H1 (cell line): ENCODE data around the gene C2orf76. TPM values are rescaled to one million over a fixed set of nuclear protein-coding genes. Genes with fewer than 3 reads are reported as not detected.

ENCODE experiments used
- CTCF ChIA-PET: fragments of 300-600 bp; sonication (Branson Sonifier 250); formaldehyde crosslinking; loops from one replicate; lab custom pipeline; 2021; ENCODE audit not compliant: partially characterized antibody; lab: Charles Lee
- POLR2A ChIA-PET: fragments of 300-600 bp; sonication (Branson Sonifier 250); formaldehyde crosslinking; loops from one replicate; lab custom pipeline; 2021; ENCODE audit warnings: inconsistent platforms; ENCODE audit not compliant: partially characterized antibody; lab: Charles Lee
- DNase-seq, 2 experiments: peaks; one replicate each; pipeline versions ENCODE4 v3.0.0 to v3.0.0-alpha.2; 2010 to 2022; ENCODE audit warnings: low spot score in 2 of 2, low read depth in 1 of 2, mixed read lengths in 1 of 2
- FAIRE-seq: peaks from 2 replicates; lab custom pipeline; 2011; peaks lifted over from hg19 to GRCh38; lab: Jason Lieb, UNC
- H2AFZ ChIP-seq: 2 replicates; pipeline ENCODE4 v1.8.1; 2012; ENCODE audit warnings: low read length, inconsistent platforms
- H2AK5ac ChIP-seq: 2 replicates; pipeline ENCODE4 v1.6.1; 2013; ENCODE audit warnings: low read depth, low read length
- H2BK120ac ChIP-seq: replicated peaks from 2 replicates; pipeline ENCODE3; 2013; ENCODE audit warnings: low read depth, low read length, inconsistent platforms
- H2BK12ac ChIP-seq: 2 replicates; pipeline ENCODE4 v1.6.1; 2013; ENCODE audit warnings: low read depth, low read length
- H2BK15ac ChIP-seq: 2 replicates; pipeline ENCODE4 v1.6.1; 2013; ENCODE audit warnings: low read length
- H2BK20ac ChIP-seq: 2 replicates; pipeline ENCODE4 v1.6.1; 2013; ENCODE audit warnings: low read length
- H2BK5ac ChIP-seq: 2 replicates; pipeline ENCODE4 v1.6.1; 2013; ENCODE audit warnings: low read depth, low read length
- H3K14ac ChIP-seq: 2 replicates; pipeline ENCODE4 v1.6.1; 2013; ENCODE audit warnings: inconsistent platforms; ENCODE audit not compliant: insufficient read length
- H3K18ac ChIP-seq: 2 replicates; pipeline ENCODE4 v1.6.1; 2013; ENCODE audit warnings: low read length; ENCODE audit errors: extremely low read depth
- H3K23ac ChIP-seq: 2 replicates; pipeline ENCODE4 v1.6.1; 2013; ENCODE audit warnings: inconsistent platforms; ENCODE audit not compliant: insufficient read length
- H3K23me2 ChIP-seq: 2 replicates; pipeline ENCODE4 v1.6.1; 2013; ENCODE audit warnings: low read depth, low read length
- H3K27ac ChIP-seq: 2 replicates; pipeline ENCODE4 v1.6.1; 2011; ENCODE audit warnings: low read depth, low read length, inconsistent platforms
- H3K27me3 ChIP-seq, 4 experiments: replicated peaks in 1 of 4; 1 replicate in 1 of 4; 2 replicates in 3 of 4; pipeline versions ENCODE4 v1.6.1 to v1.8.1; 2011 to 2013; ENCODE audit warnings: low read length in 3 of 4, mild to moderate bottlenecking in 3 of 4, inconsistent platforms in 2 of 4, mixed read lengths in 2 of 4, moderate library complexity in 1 of 4; ENCODE audit not compliant: control insufficient read depth in 3 of 4, insufficient read depth in 3 of 4; ENCODE audit errors: extremely low read depth in 1 of 4
- H3K36me3 ChIP-seq, 4 experiments: 2 replicates each; pipeline versions ENCODE4 v1.6.1 to v1.8.1; 2011 to 2013; ENCODE audit warnings: mild to moderate bottlenecking in 4 of 4, low read length in 3 of 4, moderate library complexity in 2 of 4, control low read depth in 1 of 4, inconsistent platforms in 1 of 4; ENCODE audit not compliant: insufficient read depth in 4 of 4, control insufficient read depth in 2 of 4
- H3K4ac ChIP-seq: replicated peaks from 2 replicates; pipeline ENCODE3; 2013; ENCODE audit warnings: low read length, low read depth, mixed read lengths, inconsistent platforms; ENCODE audit not compliant: insufficient read length
- H3K4me1 ChIP-seq, 4 experiments: replicated peaks in 1 of 4; 1 replicate in 1 of 4; 2 replicates in 3 of 4; pipeline versions ENCODE4 v1.6.1 to v1.8.1; 2011 to 2013; ENCODE audit warnings: low read length in 3 of 4, inconsistent platforms in 2 of 4, mixed read lengths in 1 of 4; ENCODE audit not compliant: insufficient read depth in 4 of 4, control insufficient read depth in 3 of 4
- H3K4me2 ChIP-seq, 2 experiments: 2 replicates each; pipeline versions ENCODE4 v1.6.1 to v1.8.1; 2011 to 2013; ENCODE audit warnings: low read depth in 2 of 2, low read length in 2 of 2, control low read depth in 1 of 2, inconsistent platforms in 1 of 2, mild to moderate bottlenecking in 1 of 2; ENCODE audit not compliant: insufficient read depth in 1 of 2
- H3K4me3 ChIP-seq, 4 experiments: fragments of 200-600, 300-600 bp in 1 of 4; sonication (generic), shearing (Covaris generic), sonication (Bioruptor Twin) in 1 of 4; 2 replicates each; pipeline versions ENCODE4 v1.5.1 to v1.8.1; 2011 to 2016; ENCODE audit warnings: low read length in 4 of 4, low read depth in 3 of 4, control low read depth in 2 of 4, inconsistent platforms in 2 of 4, mild to moderate bottlenecking in 2 of 4, mixed read lengths in 1 of 4, moderate library complexity in 1 of 4; ENCODE audit not compliant: insufficient read depth in 2 of 4; ENCODE audit errors: extremely low read depth in 1 of 4
- H3K56ac ChIP-seq: replicated peaks from 2 replicates; pipeline ENCODE3; 2013; ENCODE audit warnings: low read depth, mild to moderate bottlenecking, mixed read lengths, low read length, inconsistent platforms; ENCODE audit not compliant: insufficient read length
- H3K79me1 ChIP-seq: 2 replicates; pipeline ENCODE4 v1.6.1; 2013; ENCODE audit warnings: low read depth, low read length, control low read depth
- H3K79me2 ChIP-seq, 2 experiments: 2 replicates each; pipeline versions ENCODE4 v1.6.1 to v1.8.1; 2012 to 2013; ENCODE audit warnings: low read length in 2 of 2, mild to moderate bottlenecking in 2 of 2, inconsistent platforms in 1 of 2; ENCODE audit not compliant: insufficient read depth in 2 of 2, control insufficient read depth in 1 of 2
- H3K9ac ChIP-seq, 4 experiments: replicated peaks in 1 of 4; 1 replicate in 1 of 4; 2 replicates in 3 of 4; pipeline versions ENCODE4 v1.6.1 to v1.8.1; 2011 to 2013; ENCODE audit warnings: low read depth in 3 of 4, low read length in 3 of 4, control low read depth in 2 of 4, mild to moderate bottlenecking in 2 of 4, moderate library complexity in 2 of 4, inconsistent platforms in 1 of 4; ENCODE audit errors: extremely low read depth in 1 of 4
- H3K9me3 ChIP-seq, 2 experiments: 2 replicates each; pipeline versions ENCODE4 v1.6.1 to v1.8.1; 2012 to 2013; ENCODE audit warnings: mild to moderate bottlenecking in 2 of 2, moderate library complexity in 2 of 2, control low read depth in 1 of 2, inconsistent platforms in 1 of 2, low read depth in 1 of 2, low read length in 1 of 2, mixed read lengths in 1 of 2; ENCODE audit not compliant: insufficient read depth in 2 of 2
- H4K20me1 ChIP-seq, 2 experiments: replicated peaks in 1 of 2; 2 replicates each; pipeline versions ENCODE3 to v1.8.1; 2011 to 2013; ENCODE audit warnings: inconsistent platforms in 2 of 2, low read length in 2 of 2, mild to moderate bottlenecking in 1 of 2; ENCODE audit not compliant: insufficient read depth in 2 of 2, control insufficient read depth in 1 of 2
- H4K5ac ChIP-seq: 2 replicates; pipeline ENCODE4 v1.6.1; 2013; ENCODE audit warnings: low read length, low read depth, mixed read lengths, inconsistent platforms; ENCODE audit not compliant: insufficient read length
- H4K8ac ChIP-seq: 2 replicates; pipeline ENCODE4 v1.8.0; 2013; ENCODE audit warnings: mild to moderate bottlenecking, moderate library complexity, low read length, inconsistent platforms; ENCODE audit not compliant: insufficient read depth; ENCODE audit errors: extremely low read depth
- H4K91ac ChIP-seq: replicated peaks from 2 replicates; pipeline ENCODE3; 2013; ENCODE audit warnings: low read length, mixed read lengths, inconsistent platforms; ENCODE audit not compliant: insufficient read length
- ASH2L ChIP-seq: fragments of 200-600, 300-600 bp; sonication (generic); IDR thresholded peaks from one replicate; pipeline ENCODE4 v1.7.1; 2017; ENCODE audit warnings: low read length
- BACH1 ChIP-seq: IDR thresholded peaks from 2 replicates; pipeline ENCODE4 v1.6.1; 2012; ENCODE audit warnings: low read length, improper control_type of control experiment
- HDAC6 ChIP-seq: IDR thresholded peaks from one replicate; pipeline ENCODE4 v1.7.1; 2012; ENCODE audit warnings: low read depth, mild to moderate bottlenecking, inconsistent platforms, low read length, moderate library complexity
- KDM5A ChIP-seq: fragments of 200-600 bp; IDR thresholded peaks from 2 replicates; pipeline ENCODE4 v1.7.1; 2012; ENCODE audit warnings: mild to moderate bottlenecking, low read length, inconsistent platforms, mixed read lengths
- NRF1 ChIP-seq: IDR thresholded peaks from 2 replicates; pipeline ENCODE4 v1.6.1; 2011; ENCODE audit warnings: mild to moderate bottlenecking, low read depth, low read length, improper control_type of control experiment
- POLR2A ChIP-seq, 2 experiments: IDR thresholded peaks; 1 replicate in 1 of 2; 2 replicates in 1 of 2; pipeline ENCODE4 v1.6.1; 2011; ENCODE audit warnings: low read depth in 2 of 2, low read length in 2 of 2, mild to moderate bottlenecking in 2 of 2; ENCODE audit errors: control extremely low read depth in 1 of 2
- RFX5 ChIP-seq: IDR thresholded peaks from 2 replicates; pipeline ENCODE4 v1.6.1; 2011; ENCODE audit warnings: low read depth, low read length, improper control_type of control experiment, borderline replicate concordance
- SIX5 ChIP-seq: IDR thresholded peaks from 2 replicates; pipeline ENCODE4 v1.6.1; 2011; ENCODE audit warnings: mild to moderate bottlenecking, low read depth, low read length
- SUZ12 ChIP-seq: fragments of 200-600 bp; sonication (generic); IDR thresholded peaks from 2 replicates; pipeline ENCODE4 v1.6.1; 2012; ENCODE audit warnings: mild to moderate bottlenecking, inconsistent platforms, low read length, moderate library complexity, mixed read lengths
- TAF7 ChIP-seq: optimal IDR thresholded peaks from 2 replicates; pipeline ENCODE3; 2011; ENCODE audit warnings: low read depth, mild to moderate bottlenecking, inconsistent platforms, low read length, moderate library complexity, borderline replicate concordance
- TEAD4 ChIP-seq: IDR thresholded peaks from 2 replicates; pipeline ENCODE4 v1.6.1; 2012; ENCODE audit warnings: low read depth, low read length, inconsistent platforms, mixed read lengths
- USF2 ChIP-seq: IDR thresholded peaks from 2 replicates; pipeline ENCODE4 v1.6.1; 2011; ENCODE audit warnings: low read length, improper control_type of control experiment
- WGBS, 2 experiments: shearing (Covaris generic) in 1 of 2; methylation state at CpG; one replicate each; pipeline versions ENCODE4 v1.1.6 to v1.1.7; 2013 to 2015; ENCODE audit warnings: low lambda C conversion rate in 2 of 2, mixed read lengths in 2 of 2, inconsistent platforms in 1 of 2, low coverage in 1 of 2, missing lambda C conversion rate in 1 of 2; ENCODE audit not compliant: insufficient replicate concordance in 2 of 2, insufficient coverage in 1 of 2, insufficient read length in 1 of 2; ENCODE audit errors: extremely low coverage in 1 of 2, missing lambda C conversion rate in 1 of 2; 5-methylcytosine and 5-hydroxymethylcytosine counted together
- polyA plus RNA-seq, 7 experiments: library from polyadenylated mRNA; depleted of rRNA in 3 of 7; stranded (reverse) in 5 of 7; unstranded in 2 of 7; fragments of >200 nt in 5 of 7; fragments of 200-250 nt in 2 of 7; gene quantifications; 1 replicate in 5 of 7; 2 replicates in 1 of 7; 4 replicates in 1 of 7; pipeline versions ENCODE4 v1.2.1 to v1.2.3, GENCODE V29; 2011 to 2013; ENCODE audit warnings: missing spikeins in 2 of 7, mixed read lengths in 2 of 7
- total RNA-seq: library from RNA; stranded (reverse); fragmentation: NEBNext Ultra II Directional; extraction: Animal tissue kit (Norgen Biotek cat#: 25700); gene quantifications from 2 replicates; pipeline ENCODE4 v1.2.1, GENCODE V29; 2021

C2orf76 gene
- total and polyA plus RNA-seq, 2 of the 8 experiments (the other 6 are each of a cell fraction or from before 2014, with no cell fraction given), result 4.4 to 5.0 TPM

- H3K9ac ChIP-seq, result no peak overlapping the region
- no peaks in the 10 kb centered on the region for H3K23me2 ChIP-seq
- H3K4me3 ChIP-seq, result no peak overlapping the region
- WGBS, 2 experiments, result 88% methylated on average over 6 of the region's 6 CpGs; no CpG with 5 or more reads in 1 of the 2 experiments
- H3K56ac ChIP-seq, result no peak overlapping the region
- ChIA-PET CTCF (interaction anchor here (1.5 to 2.4 kb wide), 4 partner anchors 11 to 211 kb away, joined by 3 to 7 read pairs (median 4); no protein-coding TSS in a partner anchor), POLR2A (interaction anchor here (4.1 kb wide), 1 partner anchor 16 kb away, joined by 35 read pairs; the partner anchor contains the start of genes C2orf76 and DBI)
- H2AFZ ChIP-seq, result no peak overlapping the region
- no peak overlapping the region for H2BK120ac ChIP-seq
- H2BK12ac ChIP-seq, result no peak overlapping the region
- H2BK20ac ChIP-seq, result no peak overlapping the region
- H3K4me1 ChIP-seq, result peaks cover 0 to 8% (median 3%) of the 10 kb centered on the region in 4 experiments; a peak in 4 of 7 replicates
- H3K4me2 ChIP-seq, result no peak overlapping the region
- H4K91ac ChIP-seq, result no peak overlapping the region
- H4K20me1 ChIP-seq, result no peaks in the 10 kb centered on the region
- H3K4ac ChIP-seq, result no peak overlapping the region
- H3K36me3 ChIP-seq, result no peaks in the 10 kb centered on the region
- H3K27me3 ChIP-seq, result no peaks in the 10 kb centered on the region
- no peak overlapping the region for H2BK15ac ChIP-seq
- no peak overlapping the region for H4K5ac ChIP-seq
- H3K18ac ChIP-seq, result no peak overlapping the region
- H3K14ac ChIP-seq, result no peak overlapping the region
- no peaks in the 10 kb centered on the region for H3K79me2 ChIP-seq
- FAIRE-seq (no peak), DNase-seq (no peak)
- no peak overlapping the region for H2BK5ac ChIP-seq
- H3K27ac ChIP-seq, result no peak overlapping the region
- no peaks in the 10 kb centered on the region for H3K9me3 ChIP-seq
- no peak for TF ChIP-seq HDAC6
- TF ChIP-seq SUZ12, result no peak
- no peak for TF ChIP-seq RFX5
- TF ChIP-seq BACH1, result no peak
- no peak for TF ChIP-seq TAF7
- no peak for TF ChIP-seq TEAD4
- TF ChIP-seq KDM5A, result no peak
- TF ChIP-seq NRF1, result no peak
- TF ChIP-seq SIX5, result no peak
- no peak for TF ChIP-seq POLR2A (IDR thresholded peaks at IDR 0.05; ENCODE audit: control extremely low read depth in 1 of 2, low read depth in 2 of 2, low read length in 2 of 2)
- TF ChIP-seq ASH2L, result no peak
- no peak for TF ChIP-seq USF2
- H3K23ac ChIP-seq, result no peak overlapping the region
- H2AK5ac ChIP-seq, result no peak overlapping the region
- no peaks in the 10 kb centered on the region for H3K79me1 ChIP-seq
- H4K8ac ChIP-seq, result 0 out of 2 replicates have a peak overlapping the region, but pooled peaks have one; percentile 25
Observed at GRCh38 chr2:119349289-119349688, 17.3 kb downstream of the C2orf76 start.
